AG04450 (cell line): Measurements from ENCODE around the gene SAMD7. TPM values are rescaled to one million over a fixed set of nuclear protein-coding genes. Genes with fewer than 3 reads are reported as not detected.
A peak's percentile ranks its signal among the peaks of the same experiment; 100 is the strongest.

Experiments used
- CTCF ChIA-PET: fragments of 300-600, 350-600 bp; formaldehyde crosslinking; extraction: SDS; loops from one replicate; lab custom pipeline; 2022; ENCODE audit warnings: antibody characterized with exemption, inconsistent platforms; lab: Charles Lee
- POLR2A ChIA-PET: fragments of 350-600 bp; formaldehyde crosslinking; extraction: SDS; loops from one replicate; lab custom pipeline; 2021; ENCODE audit warnings: antibody characterized with exemption, inconsistent platforms; lab: Yijun Ruan, JAX
- DNase-seq: peaks from one replicate; pipeline ENCODE4 v3.0.0-alpha.2; 2011; ENCODE audit warnings: low read depth, low spot score
- H3K27ac ChIP-seq: one replicate; pipeline ENCODE4 v1.5.1; 2012; ENCODE audit warnings: low read depth, low read length, control low read depth
- H3K27me3 ChIP-seq: one replicate; pipeline ENCODE4 v1.6.0; 2012; ENCODE audit warnings: low read length; ENCODE audit not compliant: control insufficient read depth, insufficient read depth
- H3K4me3 ChIP-seq: 2 replicates; pipeline ENCODE4 v1.5.1; 2011; ENCODE audit warnings: mild to moderate bottlenecking, low read depth, low read length, control low read depth
- H3K9me3 ChIP-seq: 2 replicates; pipeline ENCODE4 v1.5.1; 2012; ENCODE audit warnings: low read length; ENCODE audit not compliant: control insufficient read depth, insufficient read depth
- polyA minus RNA-seq: library from RNA; depleted of rRNA, polyadenylated mRNA; stranded (reverse); fragments of >200 nt; gene quantifications from 2 replicates; pipeline ENCODE4 v1.2.3, GENCODE V29; 2011; rRNA and poly(A)+ RNA removed
- polyA plus RNA-seq: library from polyadenylated mRNA; depleted of rRNA; stranded (reverse); fragments of >200 nt; gene quantifications from 2 replicates; pipeline ENCODE4 v1.2.3, GENCODE V29; 2011; rRNA removed
- TF ChIP-seq, protein P1 (sequence below): IDR thresholded peaks from 2 replicates; pipeline ENCODE4 v1.5.1; 2011; ENCODE audit warnings: low read depth, low read length, control low read depth, inconsistent platforms

SAMD7 gene, protein sequence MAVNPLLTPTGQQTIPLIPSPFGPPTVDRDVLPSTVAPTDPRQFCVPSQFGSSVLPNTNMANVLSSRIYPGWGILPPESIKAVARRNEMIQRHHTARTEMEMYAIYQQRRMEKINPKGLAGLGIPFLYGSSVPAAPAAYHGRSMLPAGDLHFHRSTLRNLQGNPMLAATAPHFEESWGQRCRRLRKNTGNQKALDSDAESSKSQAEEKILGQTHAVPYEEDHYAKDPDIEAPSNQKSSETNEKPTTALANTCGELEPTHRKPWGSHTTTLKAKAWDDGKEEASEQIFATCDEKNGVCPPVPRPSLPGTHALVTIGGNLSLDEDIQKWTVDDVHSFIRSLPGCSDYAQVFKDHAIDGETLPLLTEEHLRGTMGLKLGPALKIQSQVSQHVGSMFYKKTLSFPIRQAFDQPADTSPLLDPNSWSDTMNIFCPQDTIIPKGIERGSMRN
- not detected in 2 replicates for polyA plus RNA-seq
- not detected in 2 replicates for polyA minus RNA-seq

DNA sequence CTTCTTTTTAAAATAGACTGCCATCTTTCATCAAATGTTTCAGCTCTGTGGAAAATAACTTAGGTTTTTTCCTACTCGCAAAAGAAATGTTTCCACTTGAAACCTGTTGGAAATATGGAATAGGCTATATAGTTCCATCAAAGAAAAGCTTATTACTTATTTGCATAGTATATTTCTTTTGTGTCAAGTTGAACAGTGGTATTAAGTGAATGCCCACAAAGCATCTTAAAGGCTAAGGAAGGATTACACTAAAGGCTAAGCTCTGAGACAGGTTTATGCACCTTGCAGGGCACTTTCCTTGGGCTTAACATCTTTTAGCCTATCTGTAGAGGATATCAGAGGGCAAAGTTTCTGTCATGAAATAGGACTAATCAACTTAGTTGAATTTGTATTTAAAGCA is at the start of gene SAMD7:
SAMD7 (plus strand) TSS at position 301 of the 400 bp plus-strand sequence. CDS start 7,927 bp downstream, outside the sequence.
- POLR2A ChIA-PET = no interaction called here
- CTCF ChIA-PET = interaction anchor here (0.6 to 1.3 kb wide), 2 partner anchors 48 to 387 kb away, joined by 3 to 5 read pairs; no protein-coding TSS in a partner anchor
- no peak for DNase-seq
- peaks cover 2% of the 10 kb centered on the region for H3K27me3 ChIP-seq
- TF ChIP-seq, protein P1, sequence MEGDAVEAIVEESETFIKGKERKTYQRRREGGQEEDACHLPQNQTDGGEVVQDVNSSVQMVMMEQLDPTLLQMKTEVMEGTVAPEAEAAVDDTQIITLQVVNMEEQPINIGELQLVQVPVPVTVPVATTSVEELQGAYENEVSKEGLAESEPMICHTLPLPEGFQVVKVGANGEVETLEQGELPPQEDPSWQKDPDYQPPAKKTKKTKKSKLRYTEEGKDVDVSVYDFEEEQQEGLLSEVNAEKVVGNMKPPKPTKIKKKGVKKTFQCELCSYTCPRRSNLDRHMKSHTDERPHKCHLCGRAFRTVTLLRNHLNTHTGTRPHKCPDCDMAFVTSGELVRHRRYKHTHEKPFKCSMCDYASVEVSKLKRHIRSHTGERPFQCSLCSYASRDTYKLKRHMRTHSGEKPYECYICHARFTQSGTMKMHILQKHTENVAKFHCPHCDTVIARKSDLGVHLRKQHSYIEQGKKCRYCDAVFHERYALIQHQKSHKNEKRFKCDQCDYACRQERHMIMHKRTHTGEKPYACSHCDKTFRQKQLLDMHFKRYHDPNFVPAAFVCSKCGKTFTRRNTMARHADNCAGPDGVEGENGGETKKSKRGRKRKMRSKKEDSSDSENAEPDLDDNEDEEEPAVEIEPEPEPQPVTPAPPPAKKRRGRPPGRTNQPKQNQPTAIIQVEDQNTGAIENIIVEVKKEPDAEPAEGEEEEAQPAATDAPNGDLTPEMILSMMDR = no peak
- no peak within 1 kb of the TSS for H3K4me3 ChIP-seq
- no peaks in the 10 kb centered on the region for H3K9me3 ChIP-seq
- H3K27ac ChIP-seq = no peak within 1 kb of the TSS

DNA sequence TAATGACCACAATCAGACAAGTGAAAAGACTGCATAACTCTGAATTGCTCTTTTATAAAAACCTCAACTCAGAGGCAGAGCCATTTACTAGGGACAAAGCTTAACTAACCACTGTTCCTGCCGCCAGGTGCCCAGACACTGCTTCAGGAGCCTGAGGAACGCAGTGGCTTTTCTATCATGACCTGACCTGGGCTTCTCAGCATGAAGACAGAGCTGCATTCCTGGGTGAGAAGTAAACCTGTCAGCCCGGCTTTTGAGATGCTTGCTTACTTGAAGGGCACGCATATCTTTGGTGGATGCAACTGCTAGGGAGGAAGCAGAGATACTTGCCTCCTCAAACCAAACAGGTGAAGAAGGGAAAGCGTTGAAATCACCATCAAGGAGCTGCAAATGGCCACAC is 49.5 kb upstream of the SAMD7 start:
- no peak for DNase-seq
- H3K9me3 ChIP-seq = no peaks in the 10 kb centered on the region
- peaks cover under 1% of the 10 kb centered on the region for H3K27me3 ChIP-seq
- TF ChIP-seq, protein P1 = no peak
- no peak overlapping the region for H3K4me3 ChIP-seq
- no peak overlapping the region for H3K27ac ChIP-seq
- ChIA-PET POLR2A (no interaction called here), CTCF (interaction anchor here (1.1 to 1.9 kb wide), 9 partner anchors 13 to 229 kb away, joined by 3 to 7 read pairs (median 4); no protein-coding TSS in a partner anchor)

DNA sequence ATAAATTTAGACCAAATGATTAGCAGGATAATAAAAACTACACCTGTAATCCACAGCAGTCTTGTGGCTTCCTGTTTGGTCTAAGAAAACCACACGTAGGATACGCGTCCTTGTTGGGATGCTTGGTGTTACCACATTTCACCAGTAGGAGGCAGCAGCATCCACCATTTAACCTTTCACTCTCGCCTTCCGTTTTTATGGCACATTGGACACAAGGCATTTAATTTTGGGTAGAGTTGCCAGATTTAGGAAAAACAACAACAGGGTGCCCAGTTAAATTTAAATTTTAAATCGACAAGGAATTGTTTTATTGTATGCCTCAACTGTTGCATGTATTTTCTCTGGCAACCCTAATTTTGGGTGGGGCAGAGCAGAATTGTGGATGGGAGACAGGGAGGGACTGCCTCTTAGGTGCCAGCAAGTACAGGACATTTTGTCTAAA is 47.9 kb upstream of the SAMD7 start:
- Histone ChIP-seq H3K9me3 (no peaks in the 10 kb centered on the region), H3K4me3 (no peak overlapping the region), H3K27ac (no peak overlapping the region), H3K27me3 (no peaks in the 10 kb centered on the region)
- DNase-seq = peak; percentile 34
- ChIA-PET POLR2A (no interaction called here), CTCF (interaction anchor here (0.6 to 3.2 kb wide), 16 partner anchors 10 to 371 kb away, joined by 3 to 12 read pairs (median 3); partner anchors contain the start of gene SAMD7)
- TF ChIP-seq, protein P1 = peak; percentile 91

DNA sequence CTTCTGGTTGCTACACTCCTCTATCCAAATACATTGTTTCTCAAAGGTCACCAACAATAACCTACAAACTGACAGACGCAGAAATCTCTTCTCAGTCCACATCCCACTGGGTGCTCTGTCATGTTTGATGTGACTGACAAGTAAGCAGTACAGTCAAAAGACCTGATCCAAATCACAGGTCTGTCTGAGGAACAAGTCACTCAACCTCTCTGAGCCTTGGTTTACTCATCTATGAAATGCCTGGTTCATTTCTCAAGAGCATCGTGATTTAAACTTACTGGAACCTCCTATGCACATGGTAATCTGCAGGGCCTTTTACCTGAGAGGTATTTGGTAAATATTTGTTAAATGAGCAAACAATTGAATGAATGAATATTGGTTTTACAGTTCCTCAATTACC is 47.1 kb upstream of the SAMD7 start:
- Histone ChIP-seq H3K27ac (no peak overlapping the region), H3K27me3 (no peaks in the 10 kb centered on the region), H3K4me3 (no peak overlapping the region), H3K9me3 (no peaks in the 10 kb centered on the region)
- DNase-seq = no peak
- TF ChIP-seq, protein P1 = no peak
- POLR2A ChIA-PET = no interaction called here
- CTCF ChIA-PET = interaction anchor here (0.5 to 3.2 kb wide), 9 partner anchors 8 to 1376 kb away, joined by 3 to 12 read pairs (median 3); no protein-coding TSS in a partner anchor
